Right ventricle myocardium inferior (tissue), 1 donor: ENCODE results near the gene MAST4. TPM values are rescaled to one million over a fixed set of nuclear protein-coding genes. Genes with fewer than 3 reads are reported as not detected.
A peak's percentile ranks its signal among the peaks of the same experiment; 100 is the strongest.

Source experiments
- ATAC-seq: fragments of 200-7000 bp; cut with Tn5 transposase; one replicate; pipeline ENCODE4 v1.9.1; 2020; ENCODE audit warnings: mild to moderate bottlenecking, moderate library complexity
- DNase-seq: peaks from one replicate; pipeline ENCODE4 v3.0.0; 2021; ENCODE audit errors: missing footprints
- intact Hi-C: fragments of 100-400 bp; cut with DNase I; formaldehyde crosslinking; loops from one replicate; pipeline ENCODE4 v1.11.0; 2022
- total RNA-seq: library from RNA; stranded (reverse); fragmentation: NEBNext Ultra II Directional; extraction: Animal tissue kit (Norgen Biotek cat#: 25700); gene quantifications from one replicate; pipeline ENCODE4 v1.2.1, GENCODE V29; 2021
- donor health status: DM: no; HTN: yes; CAD: no; lungs with severe emphysema.

MAST4 gene
- total RNA-seq, 1 donor from 2014 or later = 39.6 TPM

GRCh38 chr5:67003935-67004729 lies 407.9 kb downstream of the MAST4 start:
- ATAC-seq (peak; percentile 90), DNase-seq (peak; percentile 87)
- intact Hi-C loops = no loop called here

DNA sequence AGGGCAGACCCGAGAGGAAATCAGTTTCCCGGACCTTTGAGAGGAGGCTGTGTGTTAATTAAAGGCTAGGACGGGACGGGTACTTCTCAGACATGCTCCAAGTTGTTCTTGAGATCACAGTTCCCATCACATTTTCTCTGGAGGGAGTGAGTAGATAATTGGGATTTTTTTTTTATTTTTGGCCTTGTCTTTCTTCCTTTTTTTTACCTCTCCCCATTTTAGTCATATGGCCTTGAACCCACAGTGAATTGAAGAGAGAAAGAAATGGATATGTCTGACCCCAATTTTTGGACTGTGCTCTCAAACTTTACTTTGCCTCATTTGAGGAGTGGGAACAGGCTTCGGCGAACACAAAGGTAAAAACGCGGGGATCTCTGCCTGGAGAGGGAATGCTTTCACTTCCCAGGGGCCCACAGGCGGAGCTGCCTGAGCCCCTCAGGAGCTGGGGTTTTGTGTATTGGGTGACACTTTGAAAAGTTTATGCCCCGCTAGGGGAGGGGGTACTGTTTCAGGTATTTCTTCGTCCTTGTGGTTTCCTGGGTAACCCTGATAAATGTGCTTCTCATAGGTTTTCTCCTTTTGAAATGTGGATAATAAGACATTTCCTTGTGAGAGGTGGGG lies 408.6 kb downstream of the MAST4 start:
- DNase-seq (no peak), ATAC-seq (no peak)
- intact Hi-C loops = loop anchor here (5.0 kb wide), 1 partner anchor 82 kb away; no protein-coding TSS in a partner anchor

GRCh38 chr5:67005737-67006499 lies 409.7 kb downstream of the MAST4 start:
- DNase-seq = no peak
- no peak for ATAC-seq
- intact Hi-C loops = loop anchor here (5.0 kb wide), 1 partner anchor 81 kb away; no protein-coding TSS in a partner anchor

DNA sequence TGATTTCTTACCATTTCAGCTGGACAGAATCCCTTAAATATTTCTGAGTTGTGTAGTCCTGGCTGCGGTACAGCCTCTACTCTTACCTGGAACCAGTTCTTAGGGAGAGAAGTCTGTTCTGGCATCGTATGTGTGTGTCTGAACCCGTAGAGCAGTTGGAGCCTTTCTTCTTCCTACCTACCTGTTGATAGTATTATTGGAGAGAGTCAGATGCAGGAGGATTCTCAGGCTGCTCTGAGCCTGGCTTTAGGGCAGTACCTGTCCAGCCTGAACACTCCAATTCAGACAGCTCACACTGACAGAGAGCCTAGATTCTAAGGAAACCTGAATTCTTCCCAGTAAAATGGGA lies 410.3 kb downstream of the MAST4 start:
- intact Hi-C loops = loop anchor here (5.0 kb wide), 1 partner anchor 81 kb away; no protein-coding TSS in a partner anchor
- ATAC-seq (no peak), DNase-seq (no peak)

DNA sequence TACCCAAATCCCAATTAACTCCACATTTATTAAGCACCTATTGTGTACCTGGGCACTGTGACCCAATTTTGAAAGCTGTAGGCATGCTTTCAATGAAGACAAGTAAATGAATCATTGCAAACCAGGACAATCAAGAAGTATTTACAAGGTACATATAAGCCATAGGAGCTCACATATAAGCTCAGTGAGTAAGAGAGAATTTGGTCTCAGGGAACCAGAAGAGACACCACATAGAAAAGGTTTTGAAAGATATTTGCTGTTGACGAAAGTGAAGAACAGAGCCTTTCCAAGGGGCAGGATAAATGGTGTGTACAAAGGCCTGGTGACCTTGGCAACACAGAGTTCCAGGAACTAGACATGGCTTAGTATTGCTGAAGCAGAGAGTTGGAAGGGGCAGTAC lies 412.8 kb downstream of the MAST4 start:
- intact Hi-C loops = loop anchor here (5.0 kb wide), 1 partner anchor 78 kb away; no protein-coding TSS in a partner anchor
- DNase-seq (no peak), ATAC-seq (no peak)

- ATAC-seq (no peak), DNase-seq (no peak)
- intact Hi-C loops = no loop called here
Observed at GRCh38 chr5:67010684-67011409, 414.7 kb downstream of the MAST4 start.

- intact Hi-C loops = no loop called here
- ATAC-seq = no peak
- DNase-seq = no peak
Observed at GRCh38 chr5:67011422-67011821, 415.2 kb downstream of the MAST4 start.

- intact Hi-C loops = no loop called here
- DNase-seq = no peak
- ATAC-seq = no peak
Observed at GRCh38 chr5:67012171-67012570, 416.0 kb downstream of the MAST4 start.

DNA sequence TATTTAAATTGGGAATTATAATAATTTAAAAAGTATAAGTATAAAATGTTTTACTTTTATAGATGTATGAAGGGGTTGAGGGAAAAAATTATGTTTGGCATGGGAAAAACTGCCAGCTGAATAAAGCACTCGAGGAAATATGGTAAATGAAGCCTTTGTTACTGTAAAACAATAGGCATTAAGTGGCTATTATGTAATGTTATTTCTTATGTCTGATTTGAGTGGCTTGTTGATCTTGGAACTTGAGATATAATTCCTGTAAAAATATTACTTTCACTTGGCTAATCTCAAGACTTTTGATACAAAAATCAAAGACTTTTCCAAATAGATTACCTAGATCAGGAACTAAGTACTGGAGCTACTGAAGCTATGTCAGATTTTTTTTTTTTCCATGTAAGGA lies 417.5 kb downstream of the MAST4 start:
- intact Hi-C loops = no loop called here
- DNase-seq = no peak
- ATAC-seq = no peak

- DNase-seq = no peak
- no peak for ATAC-seq
- intact Hi-C loops = no loop called here
Observed at GRCh38 chr5:67014191-67014590, 418.0 kb downstream of the MAST4 start.

GRCh38 chr5:67014957-67015400 lies 418.8 kb downstream of the MAST4 start:
- ATAC-seq (no peak), DNase-seq (no peak)
- intact Hi-C loops = no loop called here

- intact Hi-C loops = no loop called here
- DNase-seq (no peak), ATAC-seq (peak; percentile 36)
Observed at GRCh38 chr5:67015541-67016191, 419.5 kb downstream of the MAST4 start.

DNA sequence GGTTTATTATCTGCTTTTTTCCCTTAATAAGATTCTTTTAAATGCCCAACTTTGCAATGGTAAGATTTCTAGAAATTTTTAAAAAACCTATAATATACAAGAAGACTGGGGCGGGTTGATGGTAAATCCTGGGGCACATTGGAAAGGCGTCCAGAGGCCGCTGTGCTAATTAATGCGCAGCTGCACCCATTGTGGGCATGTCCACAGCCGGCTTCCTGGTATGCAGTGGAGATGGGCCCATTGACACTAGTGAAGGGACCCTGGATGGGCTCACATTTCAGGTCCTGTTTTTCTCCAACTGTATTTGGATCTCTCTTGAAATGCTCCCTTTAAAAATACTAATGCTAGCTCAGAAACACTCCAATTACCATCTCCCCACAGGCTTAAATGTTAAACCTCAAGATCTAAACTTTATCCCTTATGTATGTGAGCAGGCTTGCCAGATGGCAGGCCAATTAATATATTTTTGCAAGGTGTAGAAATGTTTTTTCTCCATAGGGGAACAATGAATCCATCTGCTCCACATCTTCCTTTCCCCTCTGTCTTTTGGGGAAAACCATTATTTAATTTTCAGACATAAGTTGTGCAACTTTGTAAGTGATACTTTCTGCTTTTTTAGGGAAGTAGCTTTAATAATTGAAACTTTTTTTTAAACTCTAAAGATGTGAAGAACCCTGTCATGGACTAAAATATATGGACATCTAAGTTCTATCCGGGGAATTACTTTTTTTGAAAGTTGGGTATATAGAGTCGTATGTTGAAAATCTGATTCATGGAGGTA lies 423.1 kb downstream of the MAST4 start:
- intact Hi-C loops = no loop called here
- ATAC-seq (no peak), DNase-seq (no peak)

- intact Hi-C loops = no loop called here
- ATAC-seq (no peak), DNase-seq (no peak)
Observed at GRCh38 chr5:67020096-67020615, 424.0 kb downstream of the MAST4 start.

DNA sequence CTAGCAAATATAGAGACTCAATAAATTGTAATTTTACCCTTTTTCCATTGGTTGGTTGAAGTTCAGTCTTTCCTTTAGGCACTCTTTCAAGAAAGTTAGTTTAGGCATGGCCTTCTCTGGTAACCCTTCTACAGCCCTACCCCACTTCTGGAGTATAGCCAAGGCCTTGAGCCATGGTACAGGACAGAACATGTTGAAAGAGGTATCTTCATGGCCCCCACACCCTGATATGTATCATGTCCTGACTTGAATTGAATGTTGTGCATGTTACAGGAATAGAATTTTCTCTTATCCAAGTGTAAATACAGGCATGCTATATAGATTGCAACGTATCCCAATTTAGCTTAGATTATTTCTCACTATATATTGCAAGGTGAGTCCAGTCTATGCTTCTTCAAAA lies 424.8 kb downstream of the MAST4 start:
- intact Hi-C loops = no loop called here
- ATAC-seq (no peak), DNase-seq (no peak)

- intact Hi-C loops = no loop called here
- no peak for ATAC-seq
- no peak for DNase-seq
Observed at GRCh38 chr5:67021521-67021920, 425.3 kb downstream of the MAST4 start.

DNA sequence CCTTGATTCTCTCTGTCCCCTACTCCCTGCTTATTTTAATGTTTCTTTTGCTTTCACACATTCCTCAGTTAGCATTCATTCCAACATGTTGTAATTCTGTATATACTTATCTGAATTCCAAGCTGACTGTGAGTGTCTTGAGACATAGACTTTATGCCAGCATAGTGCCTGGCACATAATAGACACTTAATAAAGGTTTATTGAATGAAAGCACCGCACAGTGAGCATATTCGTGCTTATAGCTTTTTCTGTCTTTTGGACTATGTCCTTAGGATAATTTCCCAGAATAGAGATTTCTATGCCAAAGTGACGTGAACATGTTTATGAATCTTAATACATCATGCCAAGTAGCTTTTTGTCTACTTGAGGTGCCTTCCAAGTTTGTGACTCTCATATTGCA lies 425.8 kb downstream of the MAST4 start:
- intact Hi-C loops = no loop called here
- no peak for DNase-seq
- no peak for ATAC-seq

GRCh38 chr5:67025457-67025856 lies 429.3 kb downstream of the MAST4 start:
- intact Hi-C loops = no loop called here
- ATAC-seq = no peak
- DNase-seq = no peak
